PC-9 (cell line): ENCODE data around the gene GPATCH1.

ENCODE experiments used
- EZH2 ChIP-seq: fragments of 200-600 bp; sonication (generic); IDR thresholded peaks from 2 replicates; pipeline ENCODE4 v1.8.0; 2017; ENCODE audit warnings: antibody characterized with exemption, low read depth
- TF ChIP-seq, protein P1 (sequence below): fragments of 200-600 bp; sonication (generic); conservative IDR thresholded peaks from 2 replicates; pipeline ENCODE4 v1.6.1; 2017; ENCODE audit warnings: mixed run types, antibody characterized with exemption, mild to moderate bottlenecking, moderate library complexity

GRCh38 chr19:33047422-33047821 lies 33.6 kb upstream of the GPATCH1 start:
- TF ChIP-seq, protein P1, sequence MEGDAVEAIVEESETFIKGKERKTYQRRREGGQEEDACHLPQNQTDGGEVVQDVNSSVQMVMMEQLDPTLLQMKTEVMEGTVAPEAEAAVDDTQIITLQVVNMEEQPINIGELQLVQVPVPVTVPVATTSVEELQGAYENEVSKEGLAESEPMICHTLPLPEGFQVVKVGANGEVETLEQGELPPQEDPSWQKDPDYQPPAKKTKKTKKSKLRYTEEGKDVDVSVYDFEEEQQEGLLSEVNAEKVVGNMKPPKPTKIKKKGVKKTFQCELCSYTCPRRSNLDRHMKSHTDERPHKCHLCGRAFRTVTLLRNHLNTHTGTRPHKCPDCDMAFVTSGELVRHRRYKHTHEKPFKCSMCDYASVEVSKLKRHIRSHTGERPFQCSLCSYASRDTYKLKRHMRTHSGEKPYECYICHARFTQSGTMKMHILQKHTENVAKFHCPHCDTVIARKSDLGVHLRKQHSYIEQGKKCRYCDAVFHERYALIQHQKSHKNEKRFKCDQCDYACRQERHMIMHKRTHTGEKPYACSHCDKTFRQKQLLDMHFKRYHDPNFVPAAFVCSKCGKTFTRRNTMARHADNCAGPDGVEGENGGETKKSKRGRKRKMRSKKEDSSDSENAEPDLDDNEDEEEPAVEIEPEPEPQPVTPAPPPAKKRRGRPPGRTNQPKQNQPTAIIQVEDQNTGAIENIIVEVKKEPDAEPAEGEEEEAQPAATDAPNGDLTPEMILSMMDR, result no peak
- no peak for TF ChIP-seq EZH2
